ENCODE data around the gene SLC46A2. TPM values are rescaled to one million over a fixed set of nuclear protein-coding genes. Genes with fewer than 3 reads are reported as not detected.

The SLC46A2 gene
- total and polyA plus RNA-seq, 2 donors (not counting 1 experiment from before 2014, with no cell fraction given): 0.18 TPM; not detected in 1

DNA sequence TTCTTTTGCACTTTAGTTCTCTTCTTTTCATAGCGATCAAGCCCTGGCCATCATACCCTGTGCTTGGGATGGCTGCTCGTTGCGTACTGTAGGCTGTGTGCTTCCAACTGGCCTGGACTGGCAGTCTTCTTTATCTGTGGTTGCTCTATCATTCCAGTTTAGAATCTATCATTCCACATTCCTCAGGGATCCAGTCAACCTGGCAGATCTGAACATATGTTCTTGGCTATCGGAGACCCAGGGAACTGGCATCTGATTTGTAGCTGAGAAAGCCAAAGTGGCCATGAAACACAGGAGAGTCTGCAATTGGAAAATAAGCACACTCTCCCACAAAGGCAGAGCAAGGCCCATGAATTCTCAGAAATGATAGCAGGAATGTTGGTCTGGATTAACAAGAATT, 22.6 kb upstream of the SLC46A2 start:
- Histone ChIP-seq H3K9me3 (ENCODE audit: control extremely low read depth in 1 of 3, control insufficient read depth in 2 of 3, insufficient read depth in 1 of 3, low read length in 2 of 3) (no peaks in the 10 kb centered on the region), H3K27me3 (replicated peaks in 1 of 4; ENCODE audit: control extremely low read depth in 1 of 4, control insufficient read depth in 3 of 4, insufficient read depth in 4 of 4, low read length in 3 of 4) (no peaks in the 10 kb centered on the region), H3K4me1 (ENCODE audit: control insufficient read depth in 2 of 2, insufficient read depth in 2 of 2, low read length in 2 of 2) (no peaks in the 10 kb centered on the region), H3K4me3 (ENCODE audit: control extremely low read depth in 1 of 5, extremely low read depth in 1 of 5, insufficient read depth in 1 of 5, low read depth in 2 of 5, low read length in 4 of 5) (no peak overlapping the region), H4K20me1 (ENCODE audit: control insufficient read depth, insufficient read depth, low read length, poor library complexity, severe bottlenecking) (no peaks in the 10 kb centered on the region), H3K4me2 (replicated peaks; ENCODE audit: low read depth, low read length, poor library complexity, severe bottlenecking) (no peak overlapping the region), H3K79me2 (ENCODE audit: control insufficient read depth, insufficient read depth, low read length) (no peaks in the 10 kb centered on the region), H2AFZ (ENCODE audit: insufficient read depth, low read depth, low read length, poor library complexity, severe bottlenecking) (no peak overlapping the region), H3K27ac (ENCODE audit: low read length in 2 of 2) (no peak overlapping the region), H3K9ac (ENCODE audit: low read length) (no peak overlapping the region), H3K36me3 (replicated peaks in 1 of 2; ENCODE audit: control extremely low read depth in 1 of 2, control insufficient read depth in 1 of 2, extremely low read depth in 1 of 2, insufficient read depth in 2 of 2, low read length in 1 of 2) (no peaks in the 10 kb centered on the region)
- Mint-ChIP-seq H3K9me3 (ENCODE audit: insufficient read depth) (no peaks in the 10 kb centered on the region), H3K27ac (no peak overlapping the region), H3K27me3 (peaks cover 21% of the 10 kb centered on the region), H3K4me3 (no peak overlapping the region), H3K4me1 (no peaks in the 10 kb centered on the region)
- ATAC-seq (ENCODE audit: low read depth): no peak
- ChIA-PET CTCF (no interaction called here), POLR2A (no interaction called here)
- DNase-seq: no peak
- intact Hi-C loops (cut with micrococcal nuclease): no loop called here
- 94% methylated on average over 4 of the region's 4 CpGs for WGBS (ENCODE audit: insufficient coverage)
- TF ChIP-seq, protein P1, sequence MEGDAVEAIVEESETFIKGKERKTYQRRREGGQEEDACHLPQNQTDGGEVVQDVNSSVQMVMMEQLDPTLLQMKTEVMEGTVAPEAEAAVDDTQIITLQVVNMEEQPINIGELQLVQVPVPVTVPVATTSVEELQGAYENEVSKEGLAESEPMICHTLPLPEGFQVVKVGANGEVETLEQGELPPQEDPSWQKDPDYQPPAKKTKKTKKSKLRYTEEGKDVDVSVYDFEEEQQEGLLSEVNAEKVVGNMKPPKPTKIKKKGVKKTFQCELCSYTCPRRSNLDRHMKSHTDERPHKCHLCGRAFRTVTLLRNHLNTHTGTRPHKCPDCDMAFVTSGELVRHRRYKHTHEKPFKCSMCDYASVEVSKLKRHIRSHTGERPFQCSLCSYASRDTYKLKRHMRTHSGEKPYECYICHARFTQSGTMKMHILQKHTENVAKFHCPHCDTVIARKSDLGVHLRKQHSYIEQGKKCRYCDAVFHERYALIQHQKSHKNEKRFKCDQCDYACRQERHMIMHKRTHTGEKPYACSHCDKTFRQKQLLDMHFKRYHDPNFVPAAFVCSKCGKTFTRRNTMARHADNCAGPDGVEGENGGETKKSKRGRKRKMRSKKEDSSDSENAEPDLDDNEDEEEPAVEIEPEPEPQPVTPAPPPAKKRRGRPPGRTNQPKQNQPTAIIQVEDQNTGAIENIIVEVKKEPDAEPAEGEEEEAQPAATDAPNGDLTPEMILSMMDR (IDR thresholded peaks at IDR 0.05): no peak
- TF ChIP-seq EZH2 (IDR thresholded peaks at IDR 0.05; ENCODE audit: borderline replicate concordance, insufficient read depth, low read depth, low read length, poor library complexity, severe bottlenecking): no peak

DNA sequence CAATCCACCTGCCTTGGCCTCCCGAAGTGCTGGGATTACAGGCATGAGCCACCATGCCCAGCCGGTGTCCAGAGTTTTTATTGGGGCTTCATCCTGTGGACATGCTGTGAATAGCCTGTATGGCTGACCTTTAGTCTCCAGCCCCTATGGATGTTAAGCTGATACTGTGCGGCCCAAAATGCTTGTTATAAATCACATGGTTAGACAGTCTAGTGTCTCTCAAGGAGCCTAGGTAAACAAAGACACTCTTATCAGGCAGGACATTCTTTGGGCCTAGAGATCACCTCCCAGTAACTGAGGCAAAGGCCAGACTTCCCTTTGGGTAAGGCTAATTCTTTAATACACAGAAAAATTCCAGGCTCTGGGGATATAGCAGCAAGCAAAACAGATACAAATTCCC, 22.0 kb upstream of the SLC46A2 start:
- Mint-ChIP-seq H3K27ac (no peak overlapping the region), H3K4me3 (no peak overlapping the region), H3K4me1 (no peaks in the 10 kb centered on the region), H3K9me3 (ENCODE audit: insufficient read depth) (no peaks in the 10 kb centered on the region), H3K27me3 (peaks cover 17% of the 10 kb centered on the region)
- no peaks in the 10 kb centered on the region for H3K9me3 ChIP-seq (ENCODE audit: control extremely low read depth in 1 of 3, control insufficient read depth in 2 of 3, insufficient read depth in 1 of 3, low read length in 2 of 3)
- H3K4me3 ChIP-seq (ENCODE audit: control extremely low read depth in 1 of 5, extremely low read depth in 1 of 5, insufficient read depth in 1 of 5, low read depth in 2 of 5, low read length in 4 of 5): no peak overlapping the region
- intact Hi-C loops (cut with micrococcal nuclease): no loop called here
- no peaks in the 10 kb centered on the region for H3K4me1 ChIP-seq (ENCODE audit: control insufficient read depth in 2 of 2, insufficient read depth in 2 of 2, low read length in 2 of 2)
- 100% methylated on average over 2 of the region's 3 CpGs for WGBS (ENCODE audit: insufficient coverage)
- H3K9ac ChIP-seq (ENCODE audit: low read length): no peak overlapping the region
- no peak overlapping the region for H3K4me2 ChIP-seq (replicated peaks; ENCODE audit: low read depth, low read length, poor library complexity, severe bottlenecking)
- H3K36me3 ChIP-seq (replicated peaks in 1 of 2; ENCODE audit: control extremely low read depth in 1 of 2, control insufficient read depth in 1 of 2, extremely low read depth in 1 of 2, insufficient read depth in 2 of 2, low read length in 1 of 2): no peaks in the 10 kb centered on the region
- H3K27me3 ChIP-seq (replicated peaks in 1 of 4; ENCODE audit: control extremely low read depth in 1 of 4, control insufficient read depth in 3 of 4, insufficient read depth in 4 of 4, low read length in 3 of 4): no peaks in the 10 kb centered on the region
- no peak overlapping the region for H2AFZ ChIP-seq (ENCODE audit: insufficient read depth, low read depth, low read length, poor library complexity, severe bottlenecking)
- TF ChIP-seq EZH2 (IDR thresholded peaks at IDR 0.05; ENCODE audit: borderline replicate concordance, insufficient read depth, low read depth, low read length, poor library complexity, severe bottlenecking): no peak
- TF ChIP-seq, protein P1 (IDR thresholded peaks at IDR 0.05): no peak
- no peak for DNase-seq
- CTCF ChIA-PET: no interaction called here
- no peak for ATAC-seq (ENCODE audit: low read depth)
- no peak overlapping the region for H3K27ac ChIP-seq (ENCODE audit: low read length in 2 of 2)
- H3K79me2 ChIP-seq (ENCODE audit: control insufficient read depth, insufficient read depth, low read length): no peaks in the 10 kb centered on the region
- no peaks in the 10 kb centered on the region for H4K20me1 ChIP-seq (ENCODE audit: control insufficient read depth, insufficient read depth, low read length, poor library complexity, severe bottlenecking)
- POLR2A ChIA-PET: no interaction called here
